SKM-1 (cell line): Measurements from ENCODE around the gene LRRC4C.
A peak's percentile ranks its signal among the peaks of the same experiment; 100 is the strongest.

Source experiments
- DNase-seq: peaks from one replicate; lab custom pipeline; 2025; ENCODE audit not compliant: unreplicated experiment; lab: John Stamatoyannopoulos, UW

Gene LRRC4C

GRCh38 chr11:40388097-40388818, 1071.2 kb downstream of the LRRC4C start:
- no peak for DNase-seq

- no peak for DNase-seq
Observed at GRCh38 chr11:40387240-40387980, 1072.0 kb downstream of the LRRC4C start.

- DNase-seq, result no peak
Observed at GRCh38 chr11:40384991-40385390, 1074.5 kb downstream of the LRRC4C start.

GRCh38 chr11:40381481-40381880, 1078.0 kb downstream of the LRRC4C start:
- DNase-seq, result no peak

GRCh38 chr11:40380835-40381234, 1078.6 kb downstream of the LRRC4C start:
- no peak for DNase-seq

- DNase-seq, result no peak
Observed at GRCh38 chr11:40376331-40376730, 1083.1 kb downstream of the LRRC4C start.

- DNase-seq, result no peak
Observed at GRCh38 chr11:40370821-40371616, 1088.4 kb downstream of the LRRC4C start.

- DNase-seq, result no peak
Observed at GRCh38 chr11:40360206-40360798, 1099.2 kb downstream of the LRRC4C start.

- no peak for DNase-seq
Observed at GRCh38 chr11:40354121-40354520, 1105.3 kb downstream of the LRRC4C start.

GRCh38 chr11:40340911-40341310, 1118.5 kb downstream of the LRRC4C start:
- DNase-seq, result no peak

- no peak for DNase-seq
Observed at GRCh38 chr11:40338739-40339138, 1120.7 kb downstream of the LRRC4C start.

- no peak for DNase-seq
Observed at GRCh38 chr11:40338062-40338461, 1121.4 kb downstream of the LRRC4C start.

GRCh38 chr11:40337118-40337517, 1122.3 kb downstream of the LRRC4C start:
- DNase-seq, result no peak

GRCh38 chr11:40328890-40329614, 1130.4 kb downstream of the LRRC4C start:
- no peak for DNase-seq

GRCh38 chr11:40323241-40323640, 1136.2 kb downstream of the LRRC4C start:
- no peak for DNase-seq

- no peak for DNase-seq
Observed at GRCh38 chr11:40321537-40321936, 1137.9 kb downstream of the LRRC4C start.

- DNase-seq, result no peak
Observed at GRCh38 chr11:40316171-40316570, 1143.3 kb downstream of the LRRC4C start.

- DNase-seq, result no peak
Observed at GRCh38 chr11:40315122-40315521, 1144.3 kb downstream of the LRRC4C start.

- DNase-seq, result no peak
Observed at GRCh38 chr11:40314327-40314726, 1145.1 kb downstream of the LRRC4C start.

- DNase-seq, result peak; percentile 53
Observed at GRCh38 chr11:40306938-40307548, 1152.4 kb downstream of the LRRC4C start.
